Measurements from ENCODE around the gene EMC1.

- TF ChIP-seq CTCF (IDR thresholded peaks at IDR 0.05) (no peak), POLR2A (IDR thresholded peaks at IDR 0.05) (no peak)
Measured at GRCh38 chr1:19284881-19285280, 33.6 kb upstream of the EMC1 start.
